ENCODE data around the gene EXPH5.

- TF ChIP-seq POLR2AphosphoS5 (IDR thresholded peaks at IDR 0.05) (no peak), EP300 (IDR thresholded peaks at IDR 0.05) (no peak), POLR2A (IDR thresholded peaks at IDR 0.05; ENCODE audit: low read depth) (no peak)
- TF ChIP-seq, protein P1, sequence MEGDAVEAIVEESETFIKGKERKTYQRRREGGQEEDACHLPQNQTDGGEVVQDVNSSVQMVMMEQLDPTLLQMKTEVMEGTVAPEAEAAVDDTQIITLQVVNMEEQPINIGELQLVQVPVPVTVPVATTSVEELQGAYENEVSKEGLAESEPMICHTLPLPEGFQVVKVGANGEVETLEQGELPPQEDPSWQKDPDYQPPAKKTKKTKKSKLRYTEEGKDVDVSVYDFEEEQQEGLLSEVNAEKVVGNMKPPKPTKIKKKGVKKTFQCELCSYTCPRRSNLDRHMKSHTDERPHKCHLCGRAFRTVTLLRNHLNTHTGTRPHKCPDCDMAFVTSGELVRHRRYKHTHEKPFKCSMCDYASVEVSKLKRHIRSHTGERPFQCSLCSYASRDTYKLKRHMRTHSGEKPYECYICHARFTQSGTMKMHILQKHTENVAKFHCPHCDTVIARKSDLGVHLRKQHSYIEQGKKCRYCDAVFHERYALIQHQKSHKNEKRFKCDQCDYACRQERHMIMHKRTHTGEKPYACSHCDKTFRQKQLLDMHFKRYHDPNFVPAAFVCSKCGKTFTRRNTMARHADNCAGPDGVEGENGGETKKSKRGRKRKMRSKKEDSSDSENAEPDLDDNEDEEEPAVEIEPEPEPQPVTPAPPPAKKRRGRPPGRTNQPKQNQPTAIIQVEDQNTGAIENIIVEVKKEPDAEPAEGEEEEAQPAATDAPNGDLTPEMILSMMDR (IDR thresholded peaks at IDR 0.05), result no peak
Measured at GRCh38 chr11:108500169-108500568, 93.4 kb downstream of the EXPH5 start.

Measured in esophagus muscularis mucosa (tissue), 4 donors.